ENCODE results near the gene HS3ST3B1. TPM values are rescaled to one million over a fixed set of nuclear protein-coding genes. Genes with fewer than 3 reads are reported as not detected.

The HS3ST3B1 gene
- total RNA-seq, 1 donor from 2014 or later, result 1.2 TPM

GRCh38 chr17:14307560-14308024 lies 6.7 kb downstream of the HS3ST3B1 start:
- intact Hi-C loops (cut with micrococcal nuclease), result loop anchor here (10.0 kb wide), 1 partner anchor 973 kb away; no protein-coding TSS in a partner anchor
- TF ChIP-seq CTCF (IDR thresholded peaks at IDR 0.05; ENCODE audit: borderline replicate concordance), result no peak
- no peak overlapping the region for H3K27ac ChIP-seq (replicated peaks)
- H3K36me3 ChIP-seq, result no peaks in the 10 kb centered on the region
- no peaks in the 10 kb centered on the region for H3K9me3 ChIP-seq (replicated peaks)
- no peak for DNase-seq
- peaks cover 58% of the 10 kb centered on the region for H3K4me1 ChIP-seq
- H3K27me3 ChIP-seq (ENCODE audit: low read depth), result peaks cover 52% of the 10 kb centered on the region
- H3K4me3 ChIP-seq, result no peak overlapping the region

- Histone ChIP-seq H3K27ac (replicated peaks) (peak overlapping the region; percentile 69), H3K27me3 (ENCODE audit: low read depth) (peaks cover 42% of the 10 kb centered on the region), H3K4me3 (peak overlapping the region; percentile 70), H3K4me1 (peaks cover 48% of the 10 kb centered on the region), H3K9me3 (replicated peaks) (no peaks in the 10 kb centered on the region), H3K36me3 (no peaks in the 10 kb centered on the region)
- TF ChIP-seq CTCF (IDR thresholded peaks at IDR 0.05; ENCODE audit: borderline replicate concordance), result no peak
- intact Hi-C loops (cut with micrococcal nuclease), result loop anchor here (10.0 kb wide), 1 partner anchor 974 kb away; no protein-coding TSS in a partner anchor
- DNase-seq, result no peak
Measured at GRCh38 chr17:14308636-14308964, 7.7 kb downstream of the HS3ST3B1 start.

GRCh38 chr17:14308965-14309879 lies 8.3 kb downstream of the HS3ST3B1 start:
- DNase-seq, result peak; percentile 89
- TF ChIP-seq CTCF (IDR thresholded peaks at IDR 0.05; ENCODE audit: borderline replicate concordance), result no peak
- Histone ChIP-seq H3K27me3 (ENCODE audit: low read depth) (peaks cover 35% of the 10 kb centered on the region), H3K9me3 (replicated peaks) (no peaks in the 10 kb centered on the region), H3K27ac (replicated peaks) (peak overlapping the region; percentile 69), H3K4me1 (peaks cover 43% of the 10 kb centered on the region), H3K36me3 (no peaks in the 10 kb centered on the region), H3K4me3 (peak overlapping the region; percentile 70)
- intact Hi-C loops (cut with micrococcal nuclease), result loop anchor here (10.0 kb wide), 1 partner anchor 974 kb away; no protein-coding TSS in a partner anchor

GRCh38 chr17:14310101-14310500 lies 9.2 kb downstream of the HS3ST3B1 start:
- intact Hi-C loops (cut with micrococcal nuclease), result no loop called here
- Histone ChIP-seq H3K4me3 (peak overlapping the region; percentile 70), H3K4me1 (peaks cover 39% of the 10 kb centered on the region), H3K27ac (replicated peaks) (peak overlapping the region; percentile 69), H3K36me3 (no peaks in the 10 kb centered on the region), H3K9me3 (replicated peaks) (no peaks in the 10 kb centered on the region), H3K27me3 (ENCODE audit: low read depth) (peaks cover 27% of the 10 kb centered on the region)
- no peak for TF ChIP-seq CTCF (IDR thresholded peaks at IDR 0.05; ENCODE audit: borderline replicate concordance)
- DNase-seq, result no peak

DNA sequence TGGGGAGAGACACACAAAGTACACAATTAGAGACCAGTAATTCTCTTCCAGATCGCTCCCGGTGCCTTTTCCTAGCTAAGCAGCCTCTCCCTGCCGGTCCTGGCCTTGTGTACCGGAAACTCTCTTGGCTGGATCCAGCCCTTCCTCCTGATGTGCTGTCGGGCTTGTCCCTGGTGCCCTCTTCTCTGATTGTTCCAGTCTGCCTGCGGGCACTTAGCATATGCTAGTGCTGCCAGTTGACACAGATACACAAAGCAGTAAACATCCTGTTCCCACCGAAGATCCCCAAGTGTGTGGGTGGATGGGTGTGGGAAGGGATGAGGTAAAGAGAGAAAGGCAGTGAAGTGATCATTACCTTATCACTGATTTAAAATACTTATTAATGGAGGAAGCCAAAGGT lies 9.7 kb downstream of the HS3ST3B1 start:
- H3K4me3 ChIP-seq, result peak overlapping the region; percentile 70
- DNase-seq, result peak; percentile 25
- H3K27ac ChIP-seq (replicated peaks), result peak overlapping the region; percentile 69
- peaks cover 39% of the 10 kb centered on the region for H3K4me1 ChIP-seq
- no peaks in the 10 kb centered on the region for H3K9me3 ChIP-seq (replicated peaks)
- peaks cover 22% of the 10 kb centered on the region for H3K27me3 ChIP-seq (ENCODE audit: low read depth)
- H3K36me3 ChIP-seq, result no peaks in the 10 kb centered on the region
- intact Hi-C loops (cut with micrococcal nuclease), result no loop called here
- TF ChIP-seq CTCF (IDR thresholded peaks at IDR 0.05; ENCODE audit: borderline replicate concordance), result no peak

All from left ventricle myocardium inferior (tissue), 1 donor.